ENCODE data around the gene ABCG8.
A peak's percentile ranks its signal among the peaks of the same experiment; 100 is the strongest.

ABCG8 gene

GRCh38 chr2:43855292-43855691 lies 16.5 kb downstream of the ABCG8 start:
- H3K4me3 ChIP-seq (ENCODE audit: low read depth, low read length), result no peak overlapping the region
- H3K27me3 ChIP-seq (ENCODE audit: control insufficient read depth, insufficient read depth, low read length), result no peaks in the 10 kb centered on the region
- no peaks in the 10 kb centered on the region for H3K4me1 ChIP-seq
- no peak overlapping the region for H3K4me2 ChIP-seq (ENCODE audit: low read length)
- H3K36me3 ChIP-seq (ENCODE audit: control insufficient read depth, insufficient read depth, low read length), result no peaks in the 10 kb centered on the region
- no peaks in the 10 kb centered on the region for H3K9me3 ChIP-seq (ENCODE audit: control insufficient read depth, low read length)
- no peaks in the 10 kb centered on the region for H3K79me2 ChIP-seq
- H3K27ac ChIP-seq, result no peak overlapping the region
- no peak overlapping the region for H2AFZ ChIP-seq
- no peak overlapping the region for H3K9ac ChIP-seq
- TF ChIP-seq CTCF (IDR thresholded peaks at IDR 0.05), result no peak

- Histone ChIP-seq H3K4me1 (no peaks in the 10 kb centered on the region), H3K27me3 (ENCODE audit: control insufficient read depth, insufficient read depth, low read length) (no peaks in the 10 kb centered on the region), H3K9me3 (ENCODE audit: control insufficient read depth, low read length) (no peaks in the 10 kb centered on the region), H3K9ac (no peak overlapping the region), H3K36me3 (ENCODE audit: control insufficient read depth, insufficient read depth, low read length) (no peaks in the 10 kb centered on the region), H3K4me2 (ENCODE audit: low read length) (no peak overlapping the region), H3K4me3 (ENCODE audit: low read depth, low read length) (no peak overlapping the region), H3K79me2 (no peaks in the 10 kb centered on the region), H2AFZ (no peak overlapping the region), H3K27ac (no peak overlapping the region)
- no peak for TF ChIP-seq CTCF (IDR thresholded peaks at IDR 0.05)
Observed at GRCh38 chr2:43872151-43872550, 33.4 kb downstream of the ABCG8 start.

DNA sequence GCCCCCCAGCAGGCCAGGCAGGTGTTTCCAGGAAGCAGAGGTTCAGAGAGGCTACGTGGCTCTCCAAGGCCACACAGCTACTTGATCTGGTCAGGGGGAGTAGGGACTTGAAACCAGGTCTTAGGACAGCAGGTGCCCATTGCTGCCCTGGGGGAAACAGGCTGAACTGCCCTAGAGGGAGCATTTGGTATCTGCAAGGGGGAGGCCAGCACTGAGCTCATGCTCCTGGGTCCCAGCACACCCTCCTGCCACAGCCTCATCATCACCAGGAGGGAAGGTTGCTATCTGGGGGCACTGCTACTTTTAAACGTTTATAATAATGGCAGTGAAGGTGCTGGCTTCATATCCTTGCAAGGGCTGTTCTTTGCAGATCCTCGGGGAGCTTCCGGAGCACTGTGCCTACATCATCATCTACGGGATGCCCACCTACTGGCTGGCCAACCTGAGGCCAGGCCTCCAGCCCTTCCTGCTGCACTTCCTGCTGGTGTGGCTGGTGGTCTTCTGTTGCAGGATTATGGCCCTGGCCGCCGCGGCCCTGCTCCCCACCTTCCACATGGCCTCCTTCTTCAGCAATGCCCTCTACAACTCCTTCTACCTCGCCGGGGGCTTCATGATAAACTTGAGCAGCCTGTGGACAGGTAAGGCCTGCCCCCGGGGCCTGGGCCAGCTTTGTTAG lies 36.1 kb downstream of the ABCG8 start:
- Histone ChIP-seq H3K4me2 (ENCODE audit: low read length) (no peak overlapping the region), H3K27me3 (ENCODE audit: control insufficient read depth, insufficient read depth, low read length) (no peaks in the 10 kb centered on the region), H3K27ac (no peak overlapping the region), H3K36me3 (ENCODE audit: control insufficient read depth, insufficient read depth, low read length) (no peaks in the 10 kb centered on the region), H3K9me3 (ENCODE audit: control insufficient read depth, low read length) (no peaks in the 10 kb centered on the region), H3K4me3 (ENCODE audit: low read depth, low read length) (no peak overlapping the region), H3K4me1 (no peaks in the 10 kb centered on the region), H3K79me2 (no peaks in the 10 kb centered on the region), H3K9ac (no peak overlapping the region), H2AFZ (no peak overlapping the region)
- no peak for TF ChIP-seq CTCF (IDR thresholded peaks at IDR 0.05)

DNA sequence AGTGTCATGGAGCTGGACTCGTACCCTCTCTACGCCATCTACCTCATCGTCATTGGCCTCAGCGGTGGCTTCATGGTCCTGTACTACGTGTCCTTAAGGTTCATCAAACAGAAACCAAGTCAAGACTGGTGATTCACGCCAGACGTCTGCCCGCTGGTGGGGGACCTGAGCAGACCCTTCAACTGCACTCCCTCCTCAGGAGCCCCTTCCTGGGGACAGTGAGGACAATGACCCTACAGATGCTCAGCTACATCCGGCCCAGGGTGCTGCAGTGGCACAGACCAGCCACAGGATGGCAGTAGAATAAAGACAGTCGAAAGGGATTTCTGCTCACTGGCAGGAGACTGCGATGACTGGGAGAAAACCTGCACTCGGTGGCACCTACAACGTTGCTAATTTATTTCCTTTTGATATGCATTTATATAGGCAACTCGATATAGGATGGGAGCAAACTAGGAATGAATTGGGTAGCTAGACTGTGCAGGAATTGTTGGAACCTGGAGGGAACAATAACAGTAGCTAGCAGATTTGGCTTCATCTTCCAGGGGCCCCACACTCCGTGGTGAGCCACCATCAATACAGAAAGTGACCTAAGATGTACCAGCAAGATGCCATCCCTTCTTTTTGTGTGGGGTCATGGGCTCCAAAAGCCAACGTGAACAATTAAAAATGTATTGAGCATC lies 39.2 kb downstream of the ABCG8 start:
- Histone ChIP-seq H3K79me2 (no peaks in the 10 kb centered on the region), H3K4me2 (ENCODE audit: low read length) (no peak overlapping the region), H3K9me3 (ENCODE audit: control insufficient read depth, low read length) (no peaks in the 10 kb centered on the region), H3K9ac (no peak overlapping the region), H3K4me3 (ENCODE audit: low read depth, low read length) (no peak overlapping the region), H3K4me1 (peaks cover 9% of the 10 kb centered on the region), H2AFZ (peak overlapping the region; percentile 39), H3K27me3 (ENCODE audit: control insufficient read depth, insufficient read depth, low read length) (no peaks in the 10 kb centered on the region), H3K36me3 (ENCODE audit: control insufficient read depth, insufficient read depth, low read length) (no peaks in the 10 kb centered on the region), H3K27ac (no peak overlapping the region)
- peak; percentile 94 for TF ChIP-seq CTCF (IDR thresholded peaks at IDR 0.05)

- H2AFZ ChIP-seq, result no peak overlapping the region
- no peaks in the 10 kb centered on the region for H3K79me2 ChIP-seq
- no peaks in the 10 kb centered on the region for H3K36me3 ChIP-seq (ENCODE audit: control insufficient read depth, insufficient read depth, low read length)
- no peak overlapping the region for H3K4me2 ChIP-seq (ENCODE audit: low read length)
- peaks cover 9% of the 10 kb centered on the region for H3K4me1 ChIP-seq
- no peak overlapping the region for H3K9ac ChIP-seq
- H3K9me3 ChIP-seq (ENCODE audit: control insufficient read depth, low read length), result no peaks in the 10 kb centered on the region
- TF ChIP-seq CTCF (IDR thresholded peaks at IDR 0.05), result no peak
- no peak overlapping the region for H3K4me3 ChIP-seq (ENCODE audit: low read depth, low read length)
- H3K27me3 ChIP-seq (ENCODE audit: control insufficient read depth, insufficient read depth, low read length), result no peaks in the 10 kb centered on the region
- no peak overlapping the region for H3K27ac ChIP-seq
Observed at GRCh38 chr2:43879261-43879660, 40.5 kb downstream of the ABCG8 start.

Data from parathyroid adenoma (tissue), 2 donors.